Pericardium fibroblast (primary cell): ENCODE measurements around the gene B9D2. TPM values are rescaled to one million over a fixed set of nuclear protein-coding genes. Genes with fewer than 3 reads are reported as not detected.

Experiments used
- total RNA-seq: library from RNA; depleted of rRNA; stranded (reverse); fragments of >200 nt; gene quantifications from 2 replicates; pipeline ENCODE4 v1.2.3, GENCODE V29; 2015

B9D2 gene
- 5.1 and 9.4 TPM in 2 replicates for total RNA-seq

GRCh38 chr19:41363753-41364523 is at the start of gene B9D2:
TSS of gene B9D2 (minus strand) at chr19:41364149. CDS start at chr19:41363519, 630 bp downstream.

GRCh38 chr19:41397086-41398049 is 33.4 kb upstream of the B9D2 start, which contains the start of the genes BCKDHA and EXOSC5:
TSS of gene BCKDHA (plus strand) at chr19:41397818. CDS start at chr19:41397828, 10 bp downstream.
TSS of gene EXOSC5 (minus strand) at chr19:41397359. CDS start at chr19:41397328, 31 bp downstream.

GRCh38 chr19:41376241-41376997 is 12.5 kb upstream of the B9D2 start, which contains the start of gene TMEM91:
TSS of gene TMEM91 (plus strand) at chr19:41376533. CDS start at chr19:41378310, 1,777 bp downstream.

GRCh38 chr19:41353466-41354342 is 10.2 kb downstream of the B9D2 start, which contains the start of gene TGFB1:
TSS of gene TGFB1 (minus strand) at chr19:41353922. CDS start at chr19:41353044, 878 bp downstream.

GRCh38 chr19:41310033-41310831 is 53.7 kb downstream of the B9D2 start, which contains the start of gene CCDC97:
TSS of gene CCDC97 (plus strand) at chr19:41310172. CDS start at chr19:41310311, 139 bp downstream.

Other genes with a start within 250 kb of the B9D2 start
- not detected in 2 replicates for gene CYP2F1, start 249.7 kb downstream of the B9D2 start, total RNA-seq
- gene CYP2S1, start 170.9 kb downstream of the B9D2 start, total RNA-seq: 0.09 and 0.70 TPM in 2 replicates
- gene AXL, start 144.9 kb downstream of the B9D2 start, total RNA-seq: 75.6 and 94.9 TPM in 2 replicates
- gene HNRNPUL1, start 99.8 kb downstream of the B9D2 start, total RNA-seq: 96.9 and 108 TPM in 2 replicates
- gene CCDC97, start 54.0 kb downstream of the B9D2 start, total RNA-seq: 10.6 and 18.0 TPM in 2 replicates
- gene TGFB1, start 10.2 kb downstream of the B9D2 start, total RNA-seq: 27.4 and 28.7 TPM in 2 replicates
- gene TMEM91, start 12.4 kb upstream of the B9D2 start, total RNA-seq: 4.1 and 16.9 TPM in 2 replicates
- gene EXOSC5, start 33.2 kb upstream of the B9D2 start, total RNA-seq: 18.4 and 20.7 TPM in 2 replicates
- 14.2 and 23.9 TPM in 2 replicates for gene BCKDHA, start 33.7 kb upstream of the B9D2 start, total RNA-seq
- 1.6 and 4.6 TPM in 2 replicates for gene B3GNT8, start 63.2 kb upstream of the B9D2 start, total RNA-seq
- 33.1 and 50.9 TPM in 2 replicates for gene DMAC2, start 75.8 kb upstream of the B9D2 start, total RNA-seq
- gene ERICH4, start 79.0 kb upstream of the B9D2 start, total RNA-seq: not detected in 2 replicates
- not detected in 2 replicates for gene CEACAM21, start 212.0 kb upstream of the B9D2 start, total RNA-seq